Measurements from ENCODE around the gene PSENEN. TPM values are rescaled to one million over a fixed set of nuclear protein-coding genes. Genes with fewer than 3 reads are reported as not detected.

The PSENEN gene
- total RNA-seq, 4 donors from 2014 or later, result 22.2 to 45.8 (median 38.3) TPM

GRCh38 chr19:35756377-35757230 is 11.2 kb downstream of the PSENEN start, which contains the start of gene HSPB6:
Gene HSPB6, minus strand, starts transcription at chr19:35757029. Its CDS starts 21 bp downstream, at chr19:35757008.
- H3K4me3 ChIP-seq, result peak within 1 kb of the TSS; percentile 57 to 84 (median 74)
- in situ Hi-C loops (cut with MboI; ENCODE audit: low sequenced_read_pairs in 4 of 4) (loop anchor here in 1 of 4 donors (25.0 kb wide), 1 partner anchor 381 kb away; the partner anchor contains the start of gene CAPNS1), intact Hi-C loops (cut with DNase I; ENCODE audit: low total_unique reads) (loop anchor here (5.0 to 10.0 kb wide), 5 partner anchors 109 to 714 kb away; partner anchors contain the start of genes COX6B1, COX7A1, HPN and USF2)
- peaks cover 0 to 12% of the 10 kb centered on the region in 2 donors for H3K36me3 ChIP-seq
- no peaks in the 10 kb centered on the region for H3K27me3 ChIP-seq
- H3K4me1 ChIP-seq, result peaks cover 28 to 43% of the 10 kb centered on the region in 2 donors
- DNase-seq (peak in 1 of 2 donors; percentile 74), ATAC-seq (peak; percentile 3 to 15)
- H3K27ac ChIP-seq, result peak within 1 kb of the TSS; percentile 89 to 97 (median 95)
- no peaks in the 10 kb centered on the region for H3K9me3 ChIP-seq
- TF ChIP-seq POLR2A (IDR thresholded peaks at IDR 0.05) (peak; percentile 64 to 77), CTCF (IDR thresholded peaks at IDR 0.05 in 4 of 5, conservative IDR thresholded peaks at IDR 0.05 in 1 of 5) (no peak)

GRCh38 chr19:35757231-35757748 is 11.8 kb downstream of the PSENEN start:
- intact Hi-C loops (cut with DNase I; ENCODE audit: low total_unique reads), result loop anchor here (5.0 to 10.0 kb wide), 5 partner anchors 110 to 715 kb away; partner anchors contain the start of genes COX6B1, COX7A1, HPN and USF2
- H3K4me3 ChIP-seq, result peak overlapping the region; percentile 57 to 84 (median 74)

GRCh38 chr19:35757749-35758608 is 12.5 kb downstream of the PSENEN start, which contains the start of gene PROSER3:
Gene PROSER3, plus strand, starts transcription at chr19:35758176. Its CDS starts 40 bp downstream, at chr19:35758216.
- in situ Hi-C loops (cut with MboI; ENCODE audit: low sequenced_read_pairs in 4 of 4) (loop anchor here in 1 of 4 donors (25.0 kb wide), 1 partner anchor 379 kb away; the partner anchor contains the start of gene CAPNS1), intact Hi-C loops (cut with DNase I; ENCODE audit: low total_unique reads) (loop anchor here (1.0 to 10.0 kb wide), 6 partner anchors 17 to 716 kb away; partner anchors contain the start of genes ARHGAP33, COX6B1, COX7A1 and HPN)
- Histone ChIP-seq H3K4me3 (peak within 1 kb of the TSS; percentile 72 to 84 (median 76)), H3K9me3 (no peaks in the 10 kb centered on the region), H3K4me1 (peaks cover 28 to 43% of the 10 kb centered on the region in 2 donors), H3K36me3 (peaks cover 0 to 2% of the 10 kb centered on the region in 2 donors), H3K27ac (peak within 1 kb of the TSS; percentile 89 to 97 (median 95)), H3K27me3 (no peaks in the 10 kb centered on the region)
- peak; percentile 56 to 82 for TF ChIP-seq POLR2A (IDR thresholded peaks at IDR 0.05)
- TF ChIP-seq CTCF (IDR thresholded peaks at IDR 0.05 in 4 of 5, conservative IDR thresholded peaks at IDR 0.05 in 1 of 5), result no peak
- ATAC-seq (peak; percentile 85 to 91), DNase-seq (peak; percentile 99 to 100)

More at GRCh38 chr19:35757231-35757748, 11.8 kb downstream of the PSENEN start:
- Histone ChIP-seq H3K9me3 (no peaks in the 10 kb centered on the region), H3K27ac (peak overlapping the region; percentile 89 to 97 (median 95)), H3K27me3 (no peaks in the 10 kb centered on the region), H3K36me3 (peaks cover 0 to 9% of the 10 kb centered on the region in 2 donors), H3K4me1 (peaks cover 28 to 43% of the 10 kb centered on the region in 2 donors)
- peak; percentile 47 to 55 for ATAC-seq
- TF ChIP-seq CTCF (IDR thresholded peaks at IDR 0.05 in 4 of 5, conservative IDR thresholded peaks at IDR 0.05 in 1 of 5), result no peak
- TF ChIP-seq POLR2A (IDR thresholded peaks at IDR 0.05), result peak; percentile 7 to 59
- in situ Hi-C loops (cut with MboI; ENCODE audit: low sequenced_read_pairs in 4 of 4), result loop anchor here in 1 of 4 donors (25.0 kb wide), 1 partner anchor 380 kb away; the partner anchor contains the start of gene CAPNS1
- DNase-seq, result peak; percentile 66 to 91

All from gastrocnemius medialis (tissue), 4 donors.